Central memory CD8-positive, alpha-beta T cell (primary cell): ENCODE data around the gene FOXL1.
A peak's percentile ranks its signal among the peaks of the same experiment; 100 is the strongest.

ENCODE experiments used
- ATAC-seq: fragments of 150-1000 bp; cut with Tn5 transposase; replicated peaks from 2 replicates; pipeline ENCODE4 v1.10.0; 2022; ENCODE audit warnings: mild to moderate bottlenecking, moderate FRiP score, moderate number of reproducible peaks; ENCODE audit not compliant: poor library complexity, severe bottlenecking; ENCODE audit errors: extremely low read depth
- DNase-seq, 2 donors: peaks; one replicate each; pipeline ENCODE4 v3.0.0; 2021; ENCODE audit warnings: low spot score in 2 of 2
- H3K27ac Mint-ChIP-seq: one replicate; pipeline ENCODE4 v1.8.0; 2022; ENCODE audit warnings: low read depth, mild to moderate bottlenecking, moderate library complexity, mixed read lengths
- H3K27me3 Mint-ChIP-seq: one replicate; pipeline ENCODE4 v1.8.0; 2022; ENCODE audit warnings: mixed read lengths
- H3K36me3 Mint-ChIP-seq: one replicate; pipeline ENCODE4 v1.8.0; 2022; ENCODE audit warnings: mild to moderate bottlenecking, moderate library complexity, mixed read lengths; ENCODE audit not compliant: insufficient read depth
- H3K4me1 Mint-ChIP-seq: one replicate; pipeline ENCODE4 v1.8.0; 2022; ENCODE audit warnings: mixed read lengths
- H3K4me3 Mint-ChIP-seq: one replicate; pipeline ENCODE4 v1.8.0; 2022; ENCODE audit warnings: mild to moderate bottlenecking, moderate library complexity, mixed read lengths
- H3K9me3 Mint-ChIP-seq: one replicate; pipeline ENCODE4 v1.8.0; 2022; ENCODE audit warnings: mixed read lengths

Gene FOXL1

DNA sequence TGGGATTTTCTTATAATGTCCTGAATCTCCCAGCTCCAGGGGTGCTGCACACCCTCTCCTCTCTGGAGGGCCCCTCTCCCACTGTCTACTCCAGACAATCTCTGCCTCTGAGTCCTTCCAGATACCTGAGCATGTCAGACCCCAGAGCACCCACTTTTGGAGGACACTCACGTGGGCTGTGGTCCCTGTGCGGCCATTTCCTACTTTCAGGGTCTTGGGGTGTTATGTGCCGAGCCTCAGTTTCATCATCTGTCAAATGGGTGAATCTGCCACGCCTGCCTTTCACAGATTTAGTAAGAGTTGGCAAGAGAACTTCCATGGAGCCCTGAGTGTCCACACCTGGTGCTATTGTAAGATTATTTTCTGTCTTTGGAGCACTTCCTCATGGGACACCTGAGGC, 3.7 kb upstream of the FOXL1 start:
- ATAC-seq (no peak), DNase-seq (no peak)
- H3K4me3 Mint-ChIP-seq: no peak overlapping the region
- H3K36me3 Mint-ChIP-seq: no peaks in the 10 kb centered on the region
- peaks cover 98% of the 10 kb centered on the region for H3K27me3 Mint-ChIP-seq
- H3K9me3 Mint-ChIP-seq: no peaks in the 10 kb centered on the region
- H3K4me1 Mint-ChIP-seq: peaks cover 6% of the 10 kb centered on the region
- H3K27ac Mint-ChIP-seq: no peak overlapping the region

DNA sequence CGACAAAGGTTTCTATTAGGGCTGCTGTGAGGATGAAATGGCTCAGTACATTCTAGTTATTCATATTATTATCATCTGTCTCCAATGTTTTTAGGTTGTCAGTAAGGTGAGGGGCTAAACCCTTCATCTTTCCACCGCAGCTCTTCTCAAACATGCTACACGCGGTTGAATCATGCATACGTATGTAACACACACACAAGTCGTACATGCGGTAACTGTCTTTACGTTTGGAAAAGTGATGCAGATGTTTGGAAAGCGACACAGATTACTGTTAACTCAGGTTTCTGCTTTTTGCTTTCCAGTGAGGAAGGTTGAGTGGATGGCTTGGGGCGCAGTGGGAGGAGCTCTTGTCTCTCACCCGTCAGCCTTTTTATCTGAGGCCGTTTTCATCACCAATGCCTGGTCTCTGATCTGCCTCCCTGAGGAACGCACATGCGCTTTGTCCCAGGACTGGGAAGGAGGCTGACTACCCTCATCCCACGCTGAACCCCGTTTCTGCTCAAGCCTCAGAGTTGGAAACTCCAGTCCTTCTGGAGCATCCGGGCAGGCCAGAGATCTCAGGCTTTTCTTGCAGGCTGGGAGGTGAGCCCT, 3.2 kb upstream of the FOXL1 start:
- no peaks in the 10 kb centered on the region for H3K9me3 Mint-ChIP-seq
- peaks cover 6% of the 10 kb centered on the region for H3K4me1 Mint-ChIP-seq
- no peaks in the 10 kb centered on the region for H3K36me3 Mint-ChIP-seq
- H3K27ac Mint-ChIP-seq: no peak overlapping the region
- DNase-seq (no peak), ATAC-seq (no peak)
- H3K4me3 Mint-ChIP-seq: no peak overlapping the region
- peaks cover 98% of the 10 kb centered on the region for H3K27me3 Mint-ChIP-seq

DNA sequence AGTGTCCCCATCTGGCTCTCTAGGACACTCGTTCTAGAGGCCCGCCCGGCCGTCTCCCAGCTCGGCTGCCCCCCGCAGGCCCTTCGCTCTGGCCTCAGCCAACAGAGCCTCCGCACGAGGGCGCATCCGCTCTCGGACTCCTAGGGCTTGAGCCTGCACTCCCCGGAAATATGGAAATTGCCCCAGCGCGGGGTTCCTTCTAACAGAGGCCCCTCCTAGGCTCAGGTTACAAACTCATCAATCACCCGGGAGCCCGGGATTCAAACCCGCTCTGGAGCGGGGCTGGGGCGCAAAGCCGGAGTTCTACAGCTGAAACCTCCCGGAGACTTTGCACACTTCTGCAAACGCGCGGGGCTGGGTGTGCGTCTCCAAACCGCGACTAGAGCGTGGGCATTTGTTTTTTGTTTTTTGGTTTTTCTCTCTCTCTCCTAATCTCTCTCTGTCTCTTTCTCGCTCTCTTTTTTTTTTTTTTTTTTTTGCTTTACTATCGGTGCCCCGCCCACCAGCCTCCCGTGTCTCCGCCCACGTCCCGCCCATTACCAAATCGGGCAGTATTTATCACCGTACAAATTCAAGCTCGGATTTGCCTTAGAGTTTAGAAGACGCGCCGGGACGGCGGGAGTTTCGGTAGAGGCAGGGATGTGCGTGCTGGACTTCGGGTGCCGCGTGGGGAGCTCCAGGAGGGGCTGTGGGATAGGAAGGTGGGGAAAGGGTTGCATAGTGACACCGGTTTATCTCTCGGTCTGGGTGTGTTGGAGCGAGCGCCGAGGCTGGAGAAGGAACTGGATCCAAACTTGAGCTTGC, 2.4 kb upstream of the FOXL1 start:
- Mint-ChIP-seq H3K27ac (no peak overlapping the region), H3K36me3 (no peaks in the 10 kb centered on the region)
- ATAC-seq: no peak

DNA sequence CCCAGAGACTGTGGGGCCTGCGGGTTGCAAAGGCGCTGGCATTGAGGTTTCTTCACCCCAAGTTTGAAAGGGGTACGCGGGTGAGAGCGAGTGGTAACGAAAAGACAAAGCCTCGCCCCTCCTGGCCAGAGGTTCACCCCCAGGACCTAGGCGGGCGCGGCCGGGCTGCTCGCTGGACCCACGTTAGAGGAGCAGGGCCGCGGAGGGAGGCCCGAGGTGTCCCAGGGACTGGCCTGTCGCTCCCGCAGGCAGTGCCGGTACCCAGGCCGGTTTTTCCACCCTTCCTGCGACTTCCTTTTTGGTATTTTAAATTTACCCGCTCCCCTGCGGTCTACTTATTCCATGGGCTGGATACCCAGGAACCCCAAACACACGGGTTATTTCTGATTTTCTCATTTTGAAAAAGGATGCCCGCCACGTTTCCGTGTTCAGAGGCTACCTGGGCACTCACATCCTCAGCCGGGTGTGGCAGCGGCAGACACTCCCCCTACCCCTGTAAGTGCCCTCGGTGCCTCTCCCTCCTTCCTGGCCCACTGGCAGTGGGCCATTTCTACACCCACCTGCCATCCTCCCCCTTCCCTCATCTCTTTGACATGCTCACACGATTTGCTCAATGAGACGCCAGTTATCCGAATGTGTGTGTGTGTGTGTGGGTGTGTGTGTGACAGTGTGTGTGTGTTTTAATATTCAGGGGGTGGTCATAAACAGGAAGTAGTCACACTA, 1.6 kb upstream of the FOXL1 start:
- ATAC-seq: no peak
- Mint-ChIP-seq H3K36me3 (no peaks in the 10 kb centered on the region), H3K4me1 (peaks cover 6% of the 10 kb centered on the region), H3K4me3 (peak overlapping the region; percentile 40), H3K27me3 (peaks cover 98% of the 10 kb centered on the region), H3K27ac (no peak overlapping the region), H3K9me3 (no peaks in the 10 kb centered on the region)
- no peak for DNase-seq

More for the DNA sequence above, 2.4 kb upstream of the FOXL1 start:
- peaks cover 6% of the 10 kb centered on the region for H3K4me1 Mint-ChIP-seq
- H3K27me3 Mint-ChIP-seq: peaks cover 98% of the 10 kb centered on the region
- DNase-seq: no peak
- H3K9me3 Mint-ChIP-seq: no peaks in the 10 kb centered on the region
- H3K4me3 Mint-ChIP-seq: peak overlapping the region; percentile 40

DNA sequence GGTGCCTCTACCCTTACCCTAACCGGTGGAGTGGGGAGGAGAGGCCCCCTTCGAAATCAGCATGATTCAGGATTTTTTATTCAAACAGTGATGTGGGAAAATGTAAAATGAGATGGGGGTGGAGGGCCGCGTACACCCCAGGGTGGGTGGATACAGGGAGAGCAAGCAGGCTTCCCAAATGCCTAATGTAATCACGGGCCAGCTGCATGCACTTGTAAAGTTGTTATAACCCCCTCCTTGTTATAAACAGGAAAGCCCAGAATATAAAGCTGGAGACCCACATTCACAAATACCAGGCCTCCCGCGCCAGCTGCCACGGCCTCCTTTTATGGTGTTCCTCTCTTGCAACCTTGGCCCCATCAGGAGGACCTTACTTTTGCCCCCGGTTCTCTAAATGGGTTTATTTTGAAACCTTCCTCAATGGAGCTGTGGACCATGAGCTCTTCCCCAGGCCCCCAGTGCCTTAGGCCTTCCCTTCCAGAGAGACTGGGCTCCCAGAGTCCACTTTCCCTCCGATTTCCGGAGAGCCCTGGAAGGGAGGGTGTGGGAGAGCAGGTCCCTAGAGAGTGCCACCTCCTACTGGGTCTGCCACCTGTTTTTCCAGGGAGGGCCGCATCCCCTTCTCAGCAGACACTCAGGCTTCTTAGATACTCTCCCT, 906 bp upstream of the FOXL1 start:
- DNase-seq (no peak), ATAC-seq (no peak)
- H3K27me3 Mint-ChIP-seq: peaks cover 96% of the 10 kb centered on the region
- peaks cover 6% of the 10 kb centered on the region for H3K4me1 Mint-ChIP-seq
- H3K4me3 Mint-ChIP-seq: no peak overlapping the region
- no peaks in the 10 kb centered on the region for H3K9me3 Mint-ChIP-seq
- no peak overlapping the region for H3K27ac Mint-ChIP-seq
- H3K36me3 Mint-ChIP-seq: no peaks in the 10 kb centered on the region

DNA sequence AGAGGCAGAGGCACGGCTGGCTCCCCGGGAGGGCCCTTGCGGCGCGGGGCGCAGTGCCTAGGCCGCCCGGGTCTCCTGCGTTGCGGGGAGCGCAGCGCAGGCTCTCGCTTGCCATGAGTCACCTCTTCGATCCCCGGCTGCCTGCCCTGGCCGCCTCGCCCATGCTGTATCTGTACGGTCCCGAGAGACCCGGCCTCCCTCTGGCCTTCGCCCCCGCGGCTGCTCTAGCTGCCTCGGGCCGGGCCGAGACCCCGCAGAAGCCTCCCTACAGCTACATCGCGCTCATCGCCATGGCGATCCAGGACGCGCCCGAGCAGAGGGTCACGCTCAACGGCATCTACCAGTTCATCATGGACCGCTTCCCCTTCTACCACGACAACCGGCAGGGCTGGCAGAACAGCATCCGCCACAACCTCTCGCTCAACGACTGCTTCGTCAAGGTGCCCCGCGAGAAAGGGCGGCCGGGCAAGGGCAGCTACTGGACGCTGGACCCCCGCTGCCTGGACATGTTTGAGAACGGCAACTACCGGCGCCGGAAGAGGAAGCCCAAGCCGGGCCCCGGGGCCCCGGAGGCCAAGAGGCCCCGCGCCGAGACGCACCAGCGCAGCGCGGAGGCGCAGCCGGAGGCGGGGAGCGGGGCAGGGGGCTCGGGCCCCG, 390 bp downstream of the FOXL1 start:
- no peaks in the 10 kb centered on the region for H3K36me3 Mint-ChIP-seq
- peaks cover 83% of the 10 kb centered on the region for H3K27me3 Mint-ChIP-seq
- no peaks in the 10 kb centered on the region for H3K9me3 Mint-ChIP-seq
- H3K27ac Mint-ChIP-seq: no peak overlapping the region
- ATAC-seq (no peak), DNase-seq (no peak)
- H3K4me3 Mint-ChIP-seq: no peak overlapping the region
- H3K4me1 Mint-ChIP-seq: peaks cover 6% of the 10 kb centered on the region

DNA sequence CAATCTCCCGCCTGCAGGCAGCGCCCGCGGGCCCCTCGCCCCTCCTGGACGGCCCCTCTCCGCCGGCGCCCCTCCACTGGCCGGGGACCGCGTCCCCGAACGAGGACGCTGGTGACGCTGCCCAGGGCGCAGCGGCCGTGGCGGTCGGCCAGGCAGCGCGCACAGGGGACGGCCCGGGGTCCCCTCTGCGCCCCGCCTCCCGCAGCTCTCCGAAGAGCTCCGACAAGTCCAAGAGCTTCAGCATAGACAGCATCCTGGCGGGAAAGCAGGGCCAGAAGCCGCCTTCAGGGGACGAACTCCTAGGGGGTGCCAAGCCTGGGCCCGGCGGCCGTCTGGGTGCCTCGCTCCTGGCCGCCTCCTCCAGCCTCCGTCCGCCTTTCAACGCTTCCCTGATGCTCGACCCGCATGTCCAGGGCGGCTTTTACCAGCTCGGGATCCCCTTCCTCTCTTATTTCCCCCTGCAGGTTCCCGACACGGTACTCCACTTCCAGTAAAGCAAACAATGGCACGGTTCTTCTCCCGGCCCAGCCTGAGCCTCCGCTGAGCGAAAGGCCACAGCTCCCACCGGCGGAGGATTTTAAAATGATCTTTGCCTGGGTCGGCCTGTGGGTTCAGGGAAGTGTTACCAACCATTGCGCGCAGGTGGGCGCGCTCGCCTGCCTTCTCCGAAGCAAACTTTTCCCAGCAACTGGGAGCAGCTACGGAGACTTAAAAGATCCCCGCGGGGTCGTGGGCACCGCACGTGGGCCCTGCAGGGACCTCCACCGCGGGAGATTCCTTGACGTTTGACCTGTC, 1.1 kb downstream of the FOXL1 start:
- Mint-ChIP-seq H3K9me3 (no peaks in the 10 kb centered on the region), H3K36me3 (no peaks in the 10 kb centered on the region), H3K4me3 (no peak overlapping the region), H3K27ac (no peak overlapping the region), H3K27me3 (peaks cover 76% of the 10 kb centered on the region), H3K4me1 (peaks cover 6% of the 10 kb centered on the region)
- no peak for ATAC-seq
- no peak for DNase-seq

DNA sequence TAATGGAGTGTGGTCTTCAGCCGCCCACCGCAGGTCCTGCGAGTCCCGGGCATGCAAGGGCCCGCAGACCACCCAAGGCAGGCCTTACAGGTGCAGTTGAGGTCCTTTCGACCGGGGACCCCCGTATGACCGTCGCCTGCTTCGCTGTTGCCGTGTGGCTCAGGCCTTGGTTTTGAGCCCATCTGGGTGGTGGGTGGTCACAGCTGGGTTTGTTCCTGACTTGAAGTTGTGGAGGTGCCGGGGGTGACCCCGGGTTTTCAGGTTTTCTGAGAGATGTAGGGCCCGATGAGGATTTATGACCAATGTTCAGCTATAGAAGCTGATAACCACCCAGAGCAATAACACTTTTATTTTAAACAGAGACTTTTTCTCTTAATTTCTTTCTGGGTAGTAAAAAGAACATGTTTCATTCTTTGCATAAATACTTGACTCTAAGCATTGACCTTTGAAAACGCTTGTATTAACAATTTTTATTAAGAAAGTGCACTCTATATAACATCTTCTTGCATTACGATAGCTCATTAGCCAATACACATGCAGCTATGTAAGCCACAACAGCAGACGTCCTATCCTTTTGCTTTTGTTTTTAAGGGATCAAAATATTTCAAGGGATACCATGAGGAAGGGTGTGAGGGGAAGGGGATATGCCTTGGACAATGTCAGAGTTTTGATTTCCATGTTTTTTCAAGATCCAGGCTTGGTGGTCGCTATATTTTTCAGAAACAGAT, 1.9 kb downstream of the FOXL1 start:
- no peak overlapping the region for H3K27ac Mint-ChIP-seq
- H3K27me3 Mint-ChIP-seq: peaks cover 73% of the 10 kb centered on the region
- no peaks in the 10 kb centered on the region for H3K9me3 Mint-ChIP-seq
- H3K36me3 Mint-ChIP-seq: no peaks in the 10 kb centered on the region
- peaks cover 6% of the 10 kb centered on the region for H3K4me1 Mint-ChIP-seq
- ATAC-seq: no peak
- no peak for DNase-seq
- H3K4me3 Mint-ChIP-seq: no peak overlapping the region

DNA sequence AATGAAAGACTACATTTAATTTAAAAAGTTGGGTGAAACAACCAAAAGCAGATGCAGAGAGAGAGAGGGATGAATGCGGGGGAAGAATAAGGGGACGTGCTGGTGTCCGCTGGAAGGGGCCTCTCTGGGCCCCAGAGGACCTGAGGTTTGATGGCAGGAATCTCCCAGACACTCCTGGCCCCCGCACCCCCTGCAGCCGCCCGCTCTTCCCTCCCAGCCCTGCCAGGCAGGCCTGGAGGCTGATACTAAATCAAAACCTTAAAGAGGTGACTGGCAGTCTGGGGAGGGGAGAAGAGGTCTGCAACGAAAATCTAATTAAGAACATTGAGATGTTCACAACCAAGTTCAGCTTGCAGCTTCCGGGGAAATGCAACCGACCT, 2.4 kb downstream of the FOXL1 start:
- H3K4me1 Mint-ChIP-seq: peaks cover 6% of the 10 kb centered on the region
- H3K36me3 Mint-ChIP-seq: no peaks in the 10 kb centered on the region
- H3K9me3 Mint-ChIP-seq: no peaks in the 10 kb centered on the region
- H3K27me3 Mint-ChIP-seq: peaks cover 71% of the 10 kb centered on the region
- no peak for DNase-seq
- ATAC-seq: no peak
- no peak overlapping the region for H3K27ac Mint-ChIP-seq
- H3K4me3 Mint-ChIP-seq: no peak overlapping the region

DNA sequence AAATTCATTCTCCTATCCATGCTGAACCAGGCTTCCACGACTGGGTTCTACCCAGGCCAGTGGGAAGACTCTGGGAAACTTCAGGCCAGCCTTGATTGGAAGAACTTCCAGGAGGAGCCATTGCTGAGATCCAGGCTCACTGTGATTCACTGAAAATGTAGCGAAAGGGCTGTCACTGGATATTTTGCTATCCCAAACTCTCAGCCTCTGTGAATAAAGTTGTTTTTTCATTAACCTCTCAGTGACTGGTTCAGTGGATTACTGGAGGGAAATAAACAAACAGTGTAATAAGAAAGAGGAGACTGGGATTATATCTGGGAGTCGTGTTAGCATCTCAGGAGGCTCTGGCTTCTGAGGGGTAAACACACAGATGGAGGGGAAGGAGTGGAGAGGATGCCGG, 3.1 kb downstream of the FOXL1 start:
- Mint-ChIP-seq H3K27ac (no peak overlapping the region), H3K36me3 (no peaks in the 10 kb centered on the region), H3K9me3 (no peaks in the 10 kb centered on the region), H3K4me3 (no peak overlapping the region), H3K27me3 (peaks cover 64% of the 10 kb centered on the region), H3K4me1 (peaks cover under 1% of the 10 kb centered on the region)
- ATAC-seq (no peak), DNase-seq (no peak)

DNA sequence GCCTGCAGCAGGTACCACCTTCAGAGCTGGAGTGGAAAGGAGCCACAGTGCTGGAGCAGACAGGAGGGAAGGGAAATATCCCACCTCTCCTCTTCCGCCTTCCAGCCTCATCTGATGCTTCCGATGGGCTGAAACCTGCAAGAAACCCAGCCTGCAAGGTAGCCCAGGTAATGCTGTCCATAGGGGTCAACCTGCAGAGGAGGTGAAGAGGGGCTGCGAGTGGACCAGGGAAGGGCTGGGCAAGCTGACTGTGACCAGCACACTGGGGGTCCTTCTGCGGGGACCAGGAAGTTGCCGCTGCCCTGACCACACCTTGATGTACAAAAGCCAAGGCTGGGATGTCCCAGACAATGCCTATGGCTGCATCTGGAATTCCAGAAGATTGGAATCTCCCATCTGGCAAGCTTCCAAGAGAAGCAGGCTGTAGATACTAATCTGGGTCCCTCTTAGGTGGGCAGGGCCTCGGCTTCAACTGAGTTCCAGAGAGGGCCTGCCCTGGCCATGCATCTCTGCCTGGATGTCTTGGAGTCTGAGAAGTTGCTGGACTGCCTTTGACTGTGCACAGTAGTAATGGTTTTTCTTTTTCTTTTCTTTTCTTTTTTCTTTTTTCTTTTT, 5.8 kb downstream of the FOXL1 start:
- Mint-ChIP-seq H3K27me3 (peaks cover 39% of the 10 kb centered on the region), H3K36me3 (no peaks in the 10 kb centered on the region), H3K27ac (no peak overlapping the region), H3K9me3 (no peaks in the 10 kb centered on the region), H3K4me3 (no peak overlapping the region), H3K4me1 (no peaks in the 10 kb centered on the region)
- ATAC-seq (no peak), DNase-seq (no peak)
